Middle frontal gyrus (tissue), 1 donor: ENCODE data around the gene ATP9A.
"Not testable (repeated sequence)": the region's sequence is repeated elsewhere in the genome, so short reads cannot be mapped to it uniquely, and the experiment has no call there.

Experiments used
- DNase-seq: peaks from one replicate; pipeline ENCODE4 v3.0.0-alpha.2; 2015; ENCODE audit warnings: low spot score; ENCODE audit errors: extremely low spot score

ATP9A gene

GRCh38 chr20:51797357-51798025, 29.3 kb upstream of the ATP9A start:
- DNase-seq: no peak

- DNase-seq: no peak
Observed at GRCh38 chr20:51796340-51796739, 28.1 kb upstream of the ATP9A start.

- DNase-seq: no peak
Observed at GRCh38 chr20:51792960-51793359, 24.8 kb upstream of the ATP9A start.

GRCh38 chr20:51791626-51792025, 23.4 kb upstream of the ATP9A start:
- DNase-seq: no peak

- no peak for DNase-seq
Observed at GRCh38 chr20:51790256-51790655, 22.1 kb upstream of the ATP9A start.

GRCh38 chr20:51789434-51789833, 21.2 kb upstream of the ATP9A start:
- DNase-seq: no peak

- DNase-seq: no peak
Observed at GRCh38 chr20:51788822-51789221, 20.6 kb upstream of the ATP9A start.

- DNase-seq: no peak
Observed at GRCh38 chr20:51784299-51784698, 16.1 kb upstream of the ATP9A start.

GRCh38 chr20:51778229-51778759, 10.1 kb upstream of the ATP9A start:
- DNase-seq: not testable (repeated sequence)

GRCh38 chr20:51775241-51775640, 7.1 kb upstream of the ATP9A start:
- no peak for DNase-seq

GRCh38 chr20:51772236-51772635, 4.0 kb upstream of the ATP9A start:
- DNase-seq: no peak

- no peak for DNase-seq
Observed at GRCh38 chr20:51769976-51770615, 1.9 kb upstream of the ATP9A start.

- no peak for DNase-seq
Observed at GRCh38 chr20:51768759-51769517, 748 bp upstream of the ATP9A start.

GRCh38 chr20:51766994-51767866, 960 bp downstream of the ATP9A start:
- peak; percentile 51 for DNase-seq

- DNase-seq: not testable (repeated sequence)
Observed at GRCh38 chr20:51765381-51765780, 2.8 kb downstream of the ATP9A start.

- no peak for DNase-seq
Observed at GRCh38 chr20:51763965-51764602, 4.1 kb downstream of the ATP9A start.

GRCh38 chr20:51760905-51761546, 7.2 kb downstream of the ATP9A start:
- no peak for DNase-seq

- no peak for DNase-seq
Observed at GRCh38 chr20:51759769-51760510, 8.2 kb downstream of the ATP9A start.

- peak; percentile 48 for DNase-seq
Observed at GRCh38 chr20:51758978-51759544, 9.1 kb downstream of the ATP9A start.
